Neural progenitor cell (in vitro differentiated cells): ENCODE data around the gene TNK2.

ENCODE experiments used
- EZH2phosphoT487 ChIP-seq: fragments of 200-600 bp; sonication (generic); IDR thresholded peaks from 2 replicates; pipeline ENCODE4 v1.6.1; 2017; ENCODE audit warnings: antibody characterized with exemption
- TF ChIP-seq, protein P1 (sequence below): fragments of 200-600 bp; sonication (generic); IDR thresholded peaks from 2 replicates; pipeline ENCODE4 v1.5.1; 2017; ENCODE audit warnings: antibody characterized with exemption, mild to moderate bottlenecking

- TF ChIP-seq, protein P1, sequence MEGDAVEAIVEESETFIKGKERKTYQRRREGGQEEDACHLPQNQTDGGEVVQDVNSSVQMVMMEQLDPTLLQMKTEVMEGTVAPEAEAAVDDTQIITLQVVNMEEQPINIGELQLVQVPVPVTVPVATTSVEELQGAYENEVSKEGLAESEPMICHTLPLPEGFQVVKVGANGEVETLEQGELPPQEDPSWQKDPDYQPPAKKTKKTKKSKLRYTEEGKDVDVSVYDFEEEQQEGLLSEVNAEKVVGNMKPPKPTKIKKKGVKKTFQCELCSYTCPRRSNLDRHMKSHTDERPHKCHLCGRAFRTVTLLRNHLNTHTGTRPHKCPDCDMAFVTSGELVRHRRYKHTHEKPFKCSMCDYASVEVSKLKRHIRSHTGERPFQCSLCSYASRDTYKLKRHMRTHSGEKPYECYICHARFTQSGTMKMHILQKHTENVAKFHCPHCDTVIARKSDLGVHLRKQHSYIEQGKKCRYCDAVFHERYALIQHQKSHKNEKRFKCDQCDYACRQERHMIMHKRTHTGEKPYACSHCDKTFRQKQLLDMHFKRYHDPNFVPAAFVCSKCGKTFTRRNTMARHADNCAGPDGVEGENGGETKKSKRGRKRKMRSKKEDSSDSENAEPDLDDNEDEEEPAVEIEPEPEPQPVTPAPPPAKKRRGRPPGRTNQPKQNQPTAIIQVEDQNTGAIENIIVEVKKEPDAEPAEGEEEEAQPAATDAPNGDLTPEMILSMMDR: no peak
- TF ChIP-seq EZH2phosphoT487: no peak
These were observed 742 bp downstream of the TNK2 start for GRCh38 chr3:195907684-195907933.
